SK-N-SH treated with all-trans-retinoic acid at 6 μM for 48 hours (cell line): Measurements from ENCODE around the gene NBAS.

Source experiments
- ARNTL ChIP-seq: fragments of 450-650 bp; formaldehyde crosslinking; IDR thresholded peaks from 2 replicates; pipeline ENCODE4 v1.5.0; 2020; ENCODE audit warnings: low read depth, mild to moderate bottlenecking, moderate library complexity, borderline replicate concordance
- BACH2 ChIP-seq: fragments of 250-450 bp; sonication (Bioruptor Pico); IDR thresholded peaks from 2 replicates; pipeline ENCODE4 v1.9.0; 2021; ENCODE audit warnings: mild to moderate bottlenecking, borderline replicate concordance
- ISL1 ChIP-seq: fragments of 250-450 bp; sonication (Bioruptor Pico); IDR thresholded peaks from 2 replicates; pipeline ENCODE4 v2.1.2; 2022; ENCODE audit warnings: mild to moderate bottlenecking, moderate library complexity
- SNAI2 ChIP-seq: fragments of 250-450 bp; sonication (Bioruptor Pico); IDR thresholded peaks from 2 replicates; pipeline ENCODE4 v1.5.0; 2020; ENCODE audit warnings: mild to moderate bottlenecking, moderate library complexity
- TCF4 ChIP-seq: fragments of 250-450 bp; sonication (Bioruptor Pico); IDR thresholded peaks from 2 replicates; pipeline ENCODE4 v1.8.0; 2021; ENCODE audit warnings: mild to moderate bottlenecking, moderate library complexity, borderline replicate concordance
- TOX ChIP-seq: fragments of 250-450 bp; sonication (Bioruptor Pico); IDR thresholded peaks from 2 replicates; pipeline ENCODE4 v1.8.0; 2021; ENCODE audit warnings: mild to moderate bottlenecking, moderate library complexity, borderline replicate concordance
- ZC3H10 ChIP-seq: fragments of 250-450 bp; sonication (Bioruptor Pico); IDR thresholded peaks from 2 replicates; pipeline ENCODE4 v1.5.1; 2021; ENCODE audit warnings: mild to moderate bottlenecking, moderate library complexity
- ZFP30 ChIP-seq: fragments of 450-650 bp; formaldehyde crosslinking; IDR thresholded peaks from 2 replicates; pipeline ENCODE4 v1.5.0; 2022; ENCODE audit warnings: mild to moderate bottlenecking, moderate library complexity
- ZNF8 ChIP-seq: fragments of 450-650 bp; formaldehyde crosslinking; IDR thresholded peaks from 2 replicates; pipeline ENCODE4 v1.5.0; 2020; ENCODE audit warnings: mild to moderate bottlenecking, moderate library complexity
- TF ChIP-seq, protein P1 (sequence below): fragments of 250-450 bp; sonication (Bioruptor Pico); IDR thresholded peaks from 2 replicates; pipeline ENCODE4 v1.5.1; 2021; ENCODE audit warnings: mild to moderate bottlenecking, moderate library complexity
- TF ChIP-seq, protein P2 (sequence below): fragments of 250-450 bp; sonication (Bioruptor Pico); IDR thresholded peaks from 2 replicates; pipeline ENCODE4 v1.5.1; 2020; ENCODE audit warnings: low read depth, mild to moderate bottlenecking, moderate library complexity

DNA sequence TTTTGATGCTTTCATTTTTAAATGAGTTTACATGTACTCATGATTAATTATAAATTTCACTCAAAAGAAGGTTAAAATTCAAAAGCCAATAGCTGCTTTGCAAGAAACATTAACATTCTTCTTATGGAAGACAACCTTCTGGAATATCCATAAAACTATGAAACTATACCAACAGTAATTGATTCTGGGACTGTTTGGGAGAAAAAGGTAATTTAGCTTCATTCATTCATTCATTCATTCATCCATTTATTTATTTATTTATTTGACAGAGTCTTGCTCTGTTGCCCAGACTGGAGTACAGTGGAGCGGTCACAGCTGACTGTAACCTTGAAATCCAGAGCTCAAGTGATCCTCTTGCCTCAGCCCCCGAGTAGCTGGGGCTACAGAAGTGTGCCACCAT lies 110.3 kb downstream of the NBAS start:
- TF ChIP-seq, protein P1, sequence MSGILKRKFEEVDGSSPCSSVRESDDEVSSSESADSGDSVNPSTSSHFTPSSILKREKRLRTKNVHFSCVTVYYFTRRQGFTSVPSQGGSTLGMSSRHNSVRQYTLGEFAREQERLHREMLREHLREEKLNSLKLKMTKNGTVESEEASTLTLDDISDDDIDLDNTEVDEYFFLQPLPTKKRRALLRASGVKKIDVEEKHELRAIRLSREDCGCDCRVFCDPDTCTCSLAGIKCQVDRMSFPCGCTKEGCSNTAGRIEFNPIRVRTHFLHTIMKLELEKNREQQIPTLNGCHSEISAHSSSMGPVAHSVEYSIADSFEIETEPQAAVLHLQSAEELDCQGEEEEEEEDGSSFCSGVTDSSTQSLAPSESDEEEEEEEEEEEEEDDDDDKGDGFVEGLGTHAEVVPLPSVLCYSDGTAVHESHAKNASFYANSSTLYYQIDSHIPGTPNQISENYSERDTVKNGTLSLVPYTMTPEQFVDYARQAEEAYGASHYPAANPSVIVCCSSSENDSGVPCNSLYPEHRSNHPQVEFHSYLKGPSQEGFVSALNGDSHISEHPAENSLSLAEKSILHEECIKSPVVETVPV (CRISPR knock-in tag): no peak
- TF ChIP-seq, protein P2, sequence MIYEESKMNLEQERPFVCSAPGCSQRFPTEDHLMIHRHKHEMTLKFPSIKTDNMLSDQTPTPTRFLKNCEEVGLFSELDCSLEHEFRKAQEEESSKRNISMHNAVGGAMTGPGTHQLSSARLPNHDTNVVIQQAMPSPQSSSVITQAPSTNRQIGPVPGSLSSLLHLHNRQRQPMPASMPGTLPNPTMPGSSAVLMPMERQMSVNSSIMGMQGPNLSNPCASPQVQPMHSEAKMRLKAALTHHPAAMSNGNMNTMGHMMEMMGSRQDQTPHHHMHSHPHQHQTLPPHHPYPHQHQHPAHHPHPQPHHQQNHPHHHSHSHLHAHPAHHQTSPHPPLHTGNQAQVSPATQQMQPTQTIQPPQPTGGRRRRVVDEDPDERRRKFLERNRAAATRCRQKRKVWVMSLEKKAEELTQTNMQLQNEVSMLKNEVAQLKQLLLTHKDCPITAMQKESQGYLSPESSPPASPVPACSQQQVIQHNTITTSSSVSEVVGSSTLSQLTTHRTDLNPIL (CRISPR knock-in tag): no peak
- no peak for TF ChIP-seq TCF4
- TF ChIP-seq ARNTL (CRISPR knock-in tag): no peak
- TF ChIP-seq ZC3H10 (CRISPR knock-in tag): no peak
- TF ChIP-seq ISL1 (CRISPR knock-in tag): no peak
- no peak for TF ChIP-seq SNAI2
- TF ChIP-seq ZNF8 (CRISPR knock-in tag): no peak
- TF ChIP-seq BACH2 (CRISPR knock-in tag): no peak
- no peak for TF ChIP-seq ZFP30 (CRISPR knock-in tag)
- no peak for TF ChIP-seq TOX (CRISPR knock-in tag)
